DMS114 treated with DMSO at 0.1 percent for 48 hours (cell line): Measurements from ENCODE around the gene BANF1.

Experiments used
- DNase-seq: peaks from one replicate; lab custom pipeline; 2025; ENCODE audit not compliant: unreplicated experiment; lab: John Stamatoyannopoulos, UW

BANF1 gene

DNA sequence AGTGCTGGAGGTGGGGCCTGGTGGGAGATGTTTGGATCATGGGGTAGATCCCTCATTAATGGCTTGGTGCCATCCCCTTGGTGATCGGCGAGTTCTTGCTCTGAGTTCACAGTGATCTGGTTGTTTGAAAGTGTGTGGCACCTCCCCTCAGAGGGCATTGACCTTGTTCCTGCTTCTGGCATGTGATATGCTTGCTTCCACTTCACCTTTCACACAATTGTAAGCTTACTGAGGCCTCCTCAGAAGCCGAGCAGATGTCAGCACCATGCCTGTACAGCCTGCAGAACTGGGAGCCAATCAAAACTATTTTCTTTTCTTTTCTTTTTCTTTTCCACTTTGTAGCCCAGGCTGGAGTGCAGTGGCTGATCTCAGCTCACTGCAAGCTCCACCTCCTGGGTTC, 35.0 kb downstream of the BANF1 start:
- no peak for DNase-seq

DNA sequence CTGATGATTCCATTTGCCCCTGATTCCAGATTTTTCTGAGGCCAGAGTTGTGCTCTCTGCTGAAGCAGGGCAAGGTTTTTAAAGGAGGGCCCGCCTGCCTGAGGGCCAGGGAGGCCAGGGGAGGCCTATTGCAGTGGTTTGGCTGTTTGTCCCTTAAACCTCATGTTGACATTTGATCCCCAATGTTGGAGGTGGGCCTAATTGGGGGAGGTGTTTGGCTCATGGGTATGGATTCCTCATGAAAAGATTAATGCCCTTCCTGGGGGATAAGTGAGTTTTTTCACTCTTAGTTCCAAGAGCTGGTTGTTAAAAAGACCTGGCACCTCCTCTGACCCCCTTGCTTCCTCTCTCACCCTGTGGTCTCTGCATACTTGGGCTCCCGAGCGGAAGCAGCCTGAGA, 37.5 kb downstream of the BANF1 start:
- no peak for DNase-seq

DNA sequence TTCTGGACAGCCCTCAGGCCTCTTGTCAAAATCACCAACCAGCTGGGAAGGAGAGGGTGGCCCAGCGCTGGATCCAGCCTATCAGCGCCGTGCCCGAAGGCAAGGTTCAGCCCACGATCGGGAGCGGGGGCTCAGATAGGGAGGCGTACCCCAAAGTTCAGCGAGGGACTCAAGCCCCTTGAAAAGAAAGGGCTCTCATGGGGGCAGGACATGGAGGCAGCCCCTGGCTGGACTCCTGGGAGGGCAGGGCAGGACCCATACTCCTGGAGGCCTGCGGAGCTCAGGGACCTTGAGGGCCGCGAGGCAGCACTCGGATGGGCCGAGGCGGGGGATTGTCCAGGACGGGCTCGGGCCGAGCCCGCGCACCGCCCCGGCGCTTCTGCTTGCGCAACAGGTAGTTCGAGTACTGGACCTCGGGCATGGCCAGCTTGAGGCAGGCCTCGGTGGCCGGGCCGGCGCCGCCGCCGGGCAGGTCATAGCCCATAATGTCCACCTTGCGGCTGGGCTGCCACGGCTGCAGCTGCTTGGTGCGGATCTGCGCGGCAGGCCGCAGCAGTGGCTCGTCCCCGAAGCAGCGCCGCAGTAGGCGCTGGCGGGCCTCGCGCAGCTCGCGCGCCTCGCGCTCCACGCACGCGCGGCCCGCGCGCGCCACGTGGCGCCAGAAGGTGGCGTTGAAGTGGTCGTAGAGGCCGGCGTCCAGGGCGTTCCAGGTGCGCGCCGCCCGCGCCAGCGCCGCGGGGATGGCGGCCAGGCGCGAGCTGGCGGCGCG, 40.1 kb downstream of the BANF1 start:
- no peak for DNase-seq

DNA sequence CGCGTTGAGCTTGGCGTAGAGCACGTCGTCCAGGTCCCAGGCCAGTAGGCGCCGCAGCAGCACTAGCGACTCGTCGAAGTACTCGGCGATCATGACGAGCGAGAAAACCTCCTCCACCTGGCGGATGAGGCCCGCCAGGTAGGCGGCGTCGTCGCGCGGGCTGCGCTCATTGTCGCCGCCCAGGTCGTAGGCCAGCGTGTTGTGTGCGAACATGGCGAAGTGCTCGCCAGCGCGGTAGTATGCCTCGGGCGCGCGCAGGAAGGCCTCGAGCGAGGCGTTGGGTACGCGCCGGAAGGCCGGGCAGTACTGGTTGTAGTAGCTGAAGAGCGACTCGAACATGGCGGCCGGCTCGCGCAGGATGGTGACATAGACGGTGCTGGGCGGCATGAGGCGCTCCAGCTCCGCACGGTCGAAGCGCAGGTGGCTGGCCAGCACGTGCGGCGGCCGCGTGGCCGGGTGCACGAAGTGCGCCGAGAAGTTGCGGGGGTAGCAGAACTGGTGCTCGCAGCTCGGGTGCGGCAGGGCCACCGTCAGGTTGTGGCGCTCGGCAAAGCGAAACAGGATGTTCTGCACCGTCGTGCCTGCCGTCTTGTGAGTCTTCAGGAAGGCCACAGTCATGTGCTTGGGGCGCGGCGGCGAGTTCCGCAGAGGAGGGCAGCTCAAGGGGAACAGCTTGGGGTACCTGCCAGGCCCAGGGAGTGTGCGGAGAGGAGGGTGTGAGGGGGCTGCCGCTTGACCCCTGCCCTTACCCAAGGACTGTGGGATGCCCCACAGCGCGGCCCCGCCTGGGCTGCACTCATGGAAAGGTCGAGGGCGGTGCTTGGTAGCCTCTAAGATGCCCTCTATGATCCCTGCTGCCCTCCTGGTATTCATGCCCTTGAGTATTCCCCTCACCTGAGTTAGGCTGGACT, 40.9 kb downstream of the BANF1 start:
- no peak for DNase-seq

DNA sequence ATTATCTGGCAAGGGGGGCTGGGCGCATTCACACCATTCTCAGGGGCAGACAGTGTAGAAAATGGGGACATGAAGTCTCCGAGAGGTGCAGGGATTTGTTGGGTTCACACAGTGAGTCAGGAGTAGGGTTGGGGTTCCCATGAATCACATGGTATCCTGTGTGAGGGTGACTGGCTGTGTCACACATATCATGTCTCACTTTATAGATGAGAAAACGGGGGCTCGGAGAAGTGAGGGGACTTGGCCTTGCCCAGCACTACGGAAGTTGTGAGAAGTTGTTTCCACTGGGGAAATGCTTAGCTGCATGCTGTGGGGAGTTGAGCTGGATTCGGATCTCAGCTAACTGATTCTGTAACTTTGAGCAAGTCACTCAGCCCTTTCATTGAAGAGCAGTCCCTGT, 42.5 kb downstream of the BANF1 start:
- DNase-seq: no peak

DNA sequence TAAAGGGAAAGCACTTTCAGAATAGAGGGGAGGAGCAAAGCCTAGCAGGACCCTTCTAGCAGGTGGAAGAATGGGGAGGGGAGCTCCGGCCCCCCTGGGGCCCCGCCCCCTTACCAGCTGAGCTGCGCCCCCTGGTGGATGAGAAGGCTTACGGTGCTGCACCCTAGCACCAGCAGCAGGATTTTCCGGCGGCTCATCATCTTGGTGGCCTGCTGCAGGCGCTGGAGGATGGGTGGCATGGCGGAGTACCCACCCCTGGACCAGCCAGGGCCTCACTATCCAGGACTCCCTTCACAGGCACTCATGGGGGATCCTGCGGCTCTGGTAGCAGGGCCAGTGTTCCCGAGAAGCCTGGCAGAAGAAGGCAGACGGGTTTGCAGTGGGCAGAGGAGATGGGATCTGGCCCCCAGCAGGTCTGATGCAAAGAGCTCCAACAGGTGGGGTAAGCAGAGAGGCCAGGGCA, 42.9 kb downstream of the BANF1 start:
- DNase-seq: peak; percentile 53

DNA sequence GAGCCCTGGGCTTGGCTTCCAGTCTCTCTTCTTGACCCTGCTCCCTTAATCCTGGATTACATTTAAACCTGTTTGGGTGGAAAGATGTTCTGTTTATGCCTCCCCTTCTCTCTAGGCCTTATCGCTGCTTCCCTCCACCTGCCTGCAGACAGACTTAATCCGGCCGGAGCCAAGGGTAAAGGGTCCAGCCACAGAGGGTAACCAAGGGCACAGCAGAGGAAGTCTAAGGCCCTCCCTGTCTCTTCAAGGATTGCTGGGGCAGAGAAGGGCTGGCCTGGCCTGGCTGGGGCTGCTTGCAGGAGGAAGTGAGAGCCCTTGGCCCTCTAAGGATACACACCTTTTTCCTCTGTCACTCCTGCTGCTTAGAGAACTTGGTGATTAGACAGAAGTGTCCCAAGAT, 44.6 kb downstream of the BANF1 start:
- DNase-seq: no peak

DNA sequence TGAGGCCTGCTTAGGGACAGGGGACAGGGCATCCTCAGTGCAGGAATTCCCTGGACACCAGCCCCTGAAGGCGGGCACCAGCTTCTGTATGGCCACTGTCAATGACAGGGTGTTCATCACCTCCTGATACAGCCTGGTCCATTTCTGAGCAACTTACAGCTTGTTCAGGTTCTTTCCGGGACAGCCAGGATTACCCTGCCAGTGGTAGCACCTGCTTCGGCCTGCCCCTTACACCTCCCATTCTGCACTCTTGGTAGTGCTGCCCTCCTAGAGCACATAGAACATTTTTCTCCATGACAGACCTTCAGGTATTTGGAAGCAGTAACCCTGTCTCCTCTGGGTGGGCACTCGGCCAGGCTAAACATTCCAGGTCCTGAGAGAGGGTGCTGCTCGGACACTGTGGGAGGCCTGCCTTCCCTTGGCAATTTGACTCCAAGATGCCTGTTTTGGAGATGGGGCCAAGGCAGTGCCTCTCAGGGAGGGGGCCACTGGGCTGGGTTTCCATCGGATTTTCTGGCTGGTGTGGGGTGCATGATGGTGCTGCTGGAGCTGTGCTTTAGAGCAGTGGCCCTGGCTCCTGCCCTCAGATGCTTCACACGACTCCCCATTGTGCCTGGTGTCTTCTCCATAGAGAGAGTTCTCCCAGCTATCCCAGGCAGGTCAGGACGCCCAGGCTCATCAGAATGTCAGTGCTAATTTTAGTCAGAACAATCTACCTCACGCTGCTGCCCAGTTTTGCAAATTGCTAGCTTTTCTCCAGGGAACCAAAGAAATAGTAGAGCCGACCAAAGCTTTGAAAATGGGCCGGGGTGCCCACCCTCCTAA, 45.5 kb downstream of the BANF1 start:
- no peak for DNase-seq

DNA sequence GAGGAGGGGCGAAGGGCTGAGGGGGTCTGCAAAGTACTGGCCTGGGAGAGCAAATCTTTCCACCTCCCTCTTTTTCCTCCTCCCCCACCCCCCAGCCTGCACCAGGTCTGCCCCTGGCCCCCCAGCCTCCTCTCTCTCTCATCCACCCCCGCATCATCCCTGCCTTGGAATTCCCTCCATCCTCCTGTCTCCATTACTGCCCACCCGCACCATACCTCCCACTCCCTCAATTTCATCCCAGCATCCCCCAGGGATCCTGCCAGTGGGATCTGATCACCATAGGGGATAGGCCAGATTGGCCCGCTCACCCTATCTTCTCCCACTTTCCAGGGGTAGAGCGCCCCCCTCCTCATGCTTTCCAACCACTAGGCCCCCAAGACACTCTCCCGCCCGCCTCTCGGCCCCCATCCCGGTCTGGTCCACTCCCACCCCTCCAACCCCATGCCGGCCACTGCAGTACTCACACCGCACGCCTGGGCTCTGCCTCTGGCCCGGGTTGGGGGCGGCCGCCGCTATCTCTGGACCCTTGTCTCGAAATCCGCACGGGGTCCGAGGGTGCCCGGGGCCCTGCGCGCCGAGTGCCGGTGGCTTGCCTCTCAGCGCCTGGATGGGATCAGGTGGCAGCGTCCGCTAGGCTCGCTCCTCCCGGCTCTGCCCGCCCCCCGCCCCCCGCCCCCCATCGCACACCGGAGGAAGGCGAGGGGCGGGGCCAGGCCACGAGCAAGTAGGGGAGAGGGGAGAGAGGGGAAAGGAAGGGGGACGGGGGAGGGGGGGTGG, 46.4 kb downstream of the BANF1 start, which contains the start of gene GAL3ST3:
GAL3ST3 (minus strand) TSS at position 615 of the 777 bp plus-strand sequence. CDS start 3,746 bp downstream, outside the sequence.
- DNase-seq: no peak

DNA sequence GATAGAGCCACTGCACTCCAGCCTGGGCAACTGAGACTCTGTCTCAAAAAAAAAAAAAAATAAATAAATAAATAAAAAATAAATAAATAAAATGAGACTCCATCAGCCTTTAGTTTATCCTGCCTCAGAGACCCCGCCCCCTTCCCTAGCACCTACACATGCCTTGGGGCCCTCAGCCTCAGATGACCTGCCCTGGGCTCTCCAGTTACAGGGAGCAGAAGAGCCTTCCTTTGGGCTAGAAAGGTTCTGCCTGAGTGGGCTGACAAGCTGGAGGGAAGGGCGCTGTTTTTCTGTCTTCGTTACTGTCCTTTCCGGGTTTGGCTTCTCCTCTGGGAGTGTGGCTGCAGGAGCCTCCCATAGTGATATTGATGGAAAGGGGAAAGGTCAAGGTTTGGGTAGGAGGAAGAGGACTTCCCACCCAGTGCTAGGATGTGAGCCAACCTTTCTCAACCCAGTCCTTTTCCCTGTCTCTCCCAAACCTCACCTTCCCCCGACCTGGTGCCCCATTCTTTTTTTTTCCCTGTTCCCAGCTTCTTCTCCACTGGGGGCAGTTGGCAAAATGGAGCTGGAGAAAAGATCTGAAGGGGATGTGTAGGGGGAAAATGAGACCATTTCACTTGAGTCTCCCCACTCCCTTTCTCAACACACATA, 48.4 kb downstream of the BANF1 start:
- no peak for DNase-seq

DNA sequence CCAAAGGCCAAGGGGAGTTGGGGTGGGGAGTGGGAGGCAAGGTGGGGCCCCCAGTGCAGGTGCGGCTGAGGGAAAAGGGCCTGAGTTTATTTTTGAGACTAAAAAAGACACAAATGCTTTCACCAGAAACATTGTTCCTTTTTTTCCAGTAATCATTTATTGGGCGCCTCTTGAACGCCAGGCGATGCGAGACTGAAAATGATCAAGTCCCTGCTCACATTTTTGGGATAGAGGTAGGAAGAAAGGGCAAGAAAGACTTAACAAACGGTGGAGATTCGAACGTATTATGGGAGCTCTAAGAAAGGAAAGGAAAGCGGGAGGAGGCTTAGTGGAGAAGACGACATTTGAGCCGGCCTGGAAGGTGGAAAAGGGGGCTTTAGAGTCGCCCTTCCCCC, 49.1 kb downstream of the BANF1 start:
- no peak for DNase-seq

DNA sequence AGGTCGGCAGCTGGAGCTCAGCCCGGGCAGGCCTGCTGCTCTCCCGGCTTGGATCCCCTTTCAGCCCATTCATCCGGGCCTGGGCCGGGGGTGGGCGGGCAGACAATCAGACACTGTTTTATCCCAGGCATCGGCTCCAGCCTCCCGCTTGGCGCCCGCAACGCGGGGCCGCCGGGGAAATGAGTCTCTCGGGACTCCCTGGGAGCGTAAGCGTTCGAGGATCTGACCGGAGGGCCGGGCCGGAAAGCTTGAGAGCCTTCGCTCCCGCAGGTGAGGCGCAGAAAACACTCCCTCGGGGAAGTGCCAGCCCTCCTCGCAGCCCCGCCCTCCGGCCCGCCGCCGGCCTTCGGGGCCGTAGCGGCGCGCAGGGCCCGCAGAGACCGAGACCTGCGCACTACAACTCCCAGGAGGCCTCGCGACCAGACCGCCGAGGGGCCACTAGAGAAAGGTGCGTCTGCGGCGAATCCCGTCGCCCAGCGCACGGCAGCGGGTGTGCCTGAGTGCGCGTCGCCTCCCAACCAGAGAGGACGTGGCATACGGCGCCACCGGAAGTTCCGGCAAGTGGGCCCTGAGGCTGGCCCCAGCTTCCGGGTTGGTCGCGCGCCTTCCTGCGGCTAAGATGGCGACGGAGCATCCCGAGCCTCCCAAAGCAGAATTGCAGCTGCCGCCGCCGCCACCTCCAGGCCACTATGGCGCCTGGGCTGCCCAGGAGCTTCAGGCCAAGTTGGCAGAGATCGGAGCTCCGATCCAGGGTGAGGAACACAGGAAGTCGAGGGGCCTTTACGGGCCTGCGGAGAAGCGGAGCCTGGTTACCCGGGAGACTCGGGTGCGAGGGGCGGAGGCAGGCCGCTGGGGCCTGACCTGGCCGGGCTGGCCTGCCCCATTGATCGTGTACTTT, 49.7 kb downstream of the BANF1 start, which contains the start of gene SF3B2:
SF3B2 (plus strand) TSS at position 599 of the 898 bp plus-strand sequence; CDS start at position 620, 21 bp downstream.
- DNase-seq: peak; percentile 97

DNA sequence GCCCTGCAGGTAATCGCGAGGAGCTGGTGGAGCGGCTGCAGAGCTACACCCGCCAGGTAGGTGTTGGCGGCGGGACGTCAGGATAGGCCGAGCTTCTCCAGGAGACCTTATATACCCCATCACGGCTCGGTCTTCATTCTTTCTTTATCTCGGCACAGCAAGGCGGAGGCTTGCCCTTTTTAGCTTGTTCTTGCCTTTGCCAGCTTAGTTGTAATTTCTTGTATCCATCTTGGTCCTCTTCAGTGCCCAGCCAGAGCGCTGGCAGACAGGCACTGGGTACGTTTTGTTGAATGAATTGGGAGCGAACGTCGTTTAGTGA, 50.3 kb downstream of the BANF1 start:
- no peak for DNase-seq
